HepG2 (cell line): Measurements from ENCODE around the gene C21orf58.

Experiments
- CREB1 ChIP-seq, 2 experiments: fragments of 450-650 bp in 1 of 2; IDR thresholded peaks; 2 replicates each; pipeline ENCODE4 v1.6.1; 2016 to 2017; ENCODE audit warnings: control low read depth in 1 of 2, mild to moderate bottlenecking in 1 of 2, missing compliant biosample characterization in 1 of 2, missing genetic modification characterization in 1 of 2
- HOXA5 ChIP-seq: sonication (generic); formaldehyde crosslinking; IDR thresholded peaks from 2 replicates; pipeline ENCODE4 v1.4.0; 2020; ENCODE audit warnings: missing genetic modification reagents
- KDM1A ChIP-seq: IDR thresholded peaks from 2 replicates; pipeline ENCODE4 v1.6.1; 2016; ENCODE audit warnings: missing compliant biosample characterization
- RAD21 ChIP-seq: fragments of 450-650 bp; formaldehyde crosslinking; IDR thresholded peaks from 2 replicates; pipeline ENCODE4 v1.5.0; 2020; ENCODE audit warnings: mild to moderate bottlenecking
- RARG ChIP-seq: sonication (generic); formaldehyde crosslinking; IDR thresholded peaks from 2 replicates; pipeline ENCODE4 v1.4.0; 2020; ENCODE audit warnings: low read depth, mild to moderate bottlenecking, missing genetic modification reagents
- SMAD3 ChIP-seq: sonication (generic); formaldehyde crosslinking; IDR thresholded peaks from 2 replicates; pipeline ENCODE4 v1.4.0; 2020; ENCODE audit warnings: missing genetic modification reagents
- SNAPC5 ChIP-seq: sonication (generic); formaldehyde crosslinking; IDR thresholded peaks from 2 replicates; pipeline ENCODE4 v1.8.1; 2023; ENCODE audit warnings: mild to moderate bottlenecking, missing genetic modification reagents, borderline replicate concordance
- ZNF407 ChIP-seq: sonication (generic); formaldehyde crosslinking; IDR thresholded peaks from one replicate; pipeline ENCODE4 v1.5.1; 2020; ENCODE audit warnings: mild to moderate bottlenecking, missing genetic modification reagents; ENCODE audit errors: not compliant biosample characterization
- TF ChIP-seq, protein P1 (sequence below): sonication (generic); formaldehyde crosslinking; IDR thresholded peaks from 2 replicates; pipeline ENCODE4 v1.4.0; 2020; ENCODE audit warnings: missing genetic modification reagents, borderline replicate concordance
- TF ChIP-seq, protein P2 (sequence below): sonication (generic); formaldehyde crosslinking; IDR thresholded peaks from 2 replicates; pipeline ENCODE4 v1.8.0; 2022; ENCODE audit warnings: mild to moderate bottlenecking, missing genetic modification reagents, moderate library complexity

- no peak for TF ChIP-seq SMAD3 (CRISPR knock-in tag)
- TF ChIP-seq, protein P1, sequence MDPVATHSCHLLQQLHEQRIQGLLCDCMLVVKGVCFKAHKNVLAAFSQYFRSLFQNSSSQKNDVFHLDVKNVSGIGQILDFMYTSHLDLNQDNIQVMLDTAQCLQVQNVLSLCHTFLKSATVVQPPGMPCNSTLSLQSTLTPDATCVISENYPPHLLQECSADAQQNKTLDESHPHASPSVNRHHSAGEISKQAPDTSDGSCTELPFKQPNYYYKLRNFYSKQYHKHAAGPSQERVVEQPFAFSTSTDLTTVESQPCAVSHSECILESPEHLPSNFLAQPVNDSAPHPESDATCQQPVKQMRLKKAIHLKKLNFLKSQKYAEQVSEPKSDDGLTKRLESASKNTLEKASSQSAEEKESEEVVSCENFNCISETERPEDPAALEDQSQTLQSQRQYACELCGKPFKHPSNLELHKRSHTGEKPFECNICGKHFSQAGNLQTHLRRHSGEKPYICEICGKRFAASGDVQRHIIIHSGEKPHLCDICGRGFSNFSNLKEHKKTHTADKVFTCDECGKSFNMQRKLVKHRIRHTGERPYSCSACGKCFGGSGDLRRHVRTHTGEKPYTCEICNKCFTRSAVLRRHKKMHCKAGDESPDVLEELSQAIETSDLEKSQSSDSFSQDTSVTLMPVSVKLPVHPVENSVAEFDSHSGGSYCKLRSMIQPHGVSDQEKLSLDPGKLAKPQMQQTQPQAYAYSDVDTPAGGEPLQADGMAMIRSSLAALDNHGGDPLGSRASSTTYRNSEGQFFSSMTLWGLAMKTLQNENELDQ (CRISPR knock-in tag): no peak
- no peak for TF ChIP-seq RARG (CRISPR knock-in tag)
- TF ChIP-seq RAD21: no peak
- no peak for TF ChIP-seq CREB1 (IDR thresholded peaks at IDR 0.05)
- no peak for TF ChIP-seq CREB1 (CRISPR knock-in tag; IDR thresholded peaks at IDR 0.05)
- TF ChIP-seq, protein P2, sequence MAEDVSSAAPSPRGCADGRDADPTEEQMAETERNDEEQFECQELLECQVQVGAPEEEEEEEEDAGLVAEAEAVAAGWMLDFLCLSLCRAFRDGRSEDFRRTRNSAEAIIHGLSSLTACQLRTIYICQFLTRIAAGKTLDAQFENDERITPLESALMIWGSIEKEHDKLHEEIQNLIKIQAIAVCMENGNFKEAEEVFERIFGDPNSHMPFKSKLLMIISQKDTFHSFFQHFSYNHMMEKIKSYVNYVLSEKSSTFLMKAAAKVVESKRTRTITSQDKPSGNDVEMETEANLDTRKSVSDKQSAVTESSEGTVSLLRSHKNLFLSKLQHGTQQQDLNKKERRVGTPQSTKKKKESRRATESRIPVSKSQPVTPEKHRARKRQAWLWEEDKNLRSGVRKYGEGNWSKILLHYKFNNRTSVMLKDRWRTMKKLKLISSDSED (CRISPR knock-in tag): no peak
- TF ChIP-seq HOXA5: no peak
- no peak for TF ChIP-seq SNAPC5 (CRISPR knock-in tag)
- no peak for TF ChIP-seq ZNF407 (CRISPR knock-in tag)
- TF ChIP-seq KDM1A (CRISPR knock-in tag): no peak
Measured at GRCh38 chr21:46366091-46366490, 42.4 kb upstream of the C21orf58 start.
